ENCODE data around the gene GPR34.
"Not testable (repeated sequence)": the region's sequence is repeated elsewhere in the genome, so short reads cannot be mapped to it uniquely, and the experiment has no call there.

GPR34 gene, protein sequence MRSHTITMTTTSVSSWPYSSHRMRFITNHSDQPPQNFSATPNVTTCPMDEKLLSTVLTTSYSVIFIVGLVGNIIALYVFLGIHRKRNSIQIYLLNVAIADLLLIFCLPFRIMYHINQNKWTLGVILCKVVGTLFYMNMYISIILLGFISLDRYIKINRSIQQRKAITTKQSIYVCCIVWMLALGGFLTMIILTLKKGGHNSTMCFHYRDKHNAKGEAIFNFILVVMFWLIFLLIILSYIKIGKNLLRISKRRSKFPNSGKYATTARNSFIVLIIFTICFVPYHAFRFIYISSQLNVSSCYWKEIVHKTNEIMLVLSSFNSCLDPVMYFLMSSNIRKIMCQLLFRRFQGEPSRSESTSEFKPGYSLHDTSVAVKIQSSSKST

GRCh38 chrX:41688835-41689234, at the start of gene GPR34:
GPR34 (plus strand) TSS chrX:41688973; CDS start chrX:41695634, 6,661 bp downstream.
- DNase-seq: no peak

GRCh38 chrX:41646201-41646600, 42.6 kb upstream of the GPR34 start:
- DNase-seq: not testable (repeated sequence)

DNA sequence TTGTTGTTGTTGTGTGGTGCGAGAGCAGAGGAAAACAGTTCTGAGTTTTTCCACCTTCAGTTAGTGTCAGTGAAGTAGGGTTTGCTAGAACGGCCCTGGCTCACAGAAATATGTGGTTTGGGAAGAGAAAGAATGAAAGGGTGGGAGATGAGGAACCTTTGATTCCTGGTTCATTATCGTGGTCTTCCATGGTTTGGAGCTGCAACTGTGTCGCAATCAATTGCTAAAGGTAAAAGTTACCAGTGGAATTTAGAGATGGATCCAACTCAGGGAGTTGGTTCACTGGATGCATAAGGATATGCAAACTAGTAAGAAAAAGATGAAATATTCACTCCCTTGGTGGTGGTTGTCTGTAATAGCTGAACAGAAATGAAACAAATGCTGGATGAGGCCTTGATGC, 35.6 kb upstream of the GPR34 start:
- no peak for DNase-seq

- DNase-seq: no peak
Measured at GRCh38 chrX:41655101-41655500, 33.7 kb upstream of the GPR34 start.

DNA sequence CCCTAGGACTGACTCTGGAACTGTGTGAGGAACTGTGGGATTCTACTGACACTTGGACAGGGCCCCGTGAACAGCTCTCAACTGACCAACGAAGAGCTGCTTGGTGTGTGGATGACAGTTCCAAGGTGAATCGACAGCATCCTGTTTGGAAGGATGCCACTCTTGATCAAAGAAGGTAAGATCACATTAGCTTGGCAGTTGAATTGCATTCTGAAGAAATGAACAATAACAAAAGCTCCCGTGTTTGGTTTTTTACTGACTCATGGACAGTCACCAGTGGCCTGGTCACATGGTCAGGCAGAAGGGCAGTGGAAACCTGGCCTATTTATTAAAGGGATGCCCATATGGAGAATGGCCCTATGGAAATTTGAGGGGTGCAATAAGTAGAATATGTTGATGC, 33.1 kb upstream of the GPR34 start:
- no peak for DNase-seq

- DNase-seq: no peak
Measured at GRCh38 chrX:41661366-41662095, 27.2 kb upstream of the GPR34 start.

- no peak for DNase-seq
Measured at GRCh38 chrX:41664375-41664901, 24.3 kb upstream of the GPR34 start.

- DNase-seq: no peak
Measured at GRCh38 chrX:41664908-41665307, 23.9 kb upstream of the GPR34 start.

GRCh38 chrX:41665686-41666085, 23.1 kb upstream of the GPR34 start:
- DNase-seq: no peak

GRCh38 chrX:41666251-41666650, 22.5 kb upstream of the GPR34 start:
- DNase-seq: no peak

- no peak for DNase-seq
Measured at GRCh38 chrX:41667631-41668030, 21.1 kb upstream of the GPR34 start.

DNA sequence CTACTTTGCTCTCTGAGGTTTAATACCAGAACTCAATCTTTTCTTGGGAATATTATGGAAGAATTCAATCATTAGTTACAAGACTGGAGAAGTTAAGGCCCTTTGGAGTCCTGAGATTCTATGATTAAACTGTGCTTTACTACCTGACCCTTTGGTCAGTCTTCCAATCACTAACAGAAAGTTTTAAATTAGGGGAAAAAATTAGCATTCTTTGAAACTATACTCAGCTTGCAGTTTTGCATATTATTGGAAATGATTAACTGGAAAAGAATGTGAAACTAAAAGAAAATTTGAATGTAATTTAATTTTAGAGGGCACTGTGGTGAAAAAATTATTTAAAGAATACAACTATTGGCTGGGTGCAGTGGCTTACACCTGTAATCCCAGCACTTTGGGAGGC, 18.7 kb upstream of the GPR34 start:
- DNase-seq: no peak

GRCh38 chrX:41671082-41671481, 17.7 kb upstream of the GPR34 start:
- no peak for DNase-seq

DNA sequence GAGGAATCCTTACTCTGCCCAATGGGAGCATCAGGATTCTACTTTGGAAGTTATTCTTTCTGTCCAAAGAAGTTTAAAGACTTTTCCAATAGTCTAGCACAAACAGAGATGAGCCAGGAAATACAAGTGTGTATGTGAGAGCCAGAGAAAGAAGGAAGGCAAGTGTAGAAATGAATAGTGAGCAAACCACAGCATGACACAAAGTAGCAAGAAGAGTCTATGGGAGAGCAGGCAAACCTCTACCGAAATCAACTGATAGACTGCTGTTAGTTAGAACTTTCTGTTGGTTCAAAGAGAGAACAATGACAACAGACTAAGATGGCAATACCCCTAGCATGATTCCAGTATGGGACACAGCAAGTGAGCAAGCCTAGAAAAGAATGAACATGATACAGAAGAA, 16.1 kb upstream of the GPR34 start:
- no peak for DNase-seq

DNA sequence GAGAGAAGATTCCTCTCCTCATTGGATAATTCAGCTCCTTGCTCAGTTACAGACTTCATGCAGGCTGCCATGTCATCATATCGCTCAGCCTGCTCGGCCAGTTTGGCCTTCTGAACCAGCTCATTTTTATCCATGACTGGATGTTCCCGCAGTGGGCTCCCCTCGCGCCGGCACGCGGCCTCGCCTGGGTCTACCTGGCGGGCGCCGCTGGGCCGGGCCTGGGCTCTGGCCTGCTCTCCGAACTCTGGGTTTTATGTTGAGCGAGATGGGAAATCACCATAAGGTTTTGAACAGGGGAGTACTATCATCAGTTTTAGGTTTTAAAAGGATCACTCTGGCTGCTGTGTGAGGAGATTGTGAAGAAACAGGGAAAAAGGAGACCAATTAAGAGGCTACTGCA, 12.4 kb upstream of the GPR34 start:
- not testable (repeated sequence) for DNase-seq

GRCh38 chrX:41677183-41678060, 11.4 kb upstream of the GPR34 start:
- DNase-seq: no peak

DNA sequence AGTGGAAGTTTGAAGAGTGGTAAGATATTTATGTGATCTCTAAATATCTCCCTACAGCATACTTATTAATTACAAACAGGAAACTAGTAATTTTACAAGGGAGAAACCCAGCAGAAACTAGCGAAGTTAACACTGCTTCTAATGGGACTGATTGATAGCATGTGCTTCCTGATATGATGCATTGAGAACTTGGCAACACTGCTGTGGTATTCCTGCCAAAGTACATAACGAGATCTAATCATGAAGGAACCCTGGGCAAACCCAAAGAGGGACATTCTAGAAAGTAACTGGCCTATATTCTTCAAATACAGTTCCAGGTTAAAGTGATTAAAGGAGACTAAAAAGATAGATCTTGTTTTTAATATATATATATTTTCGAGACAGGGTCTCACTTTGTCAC, 4.6 kb upstream of the GPR34 start:
- no peak for DNase-seq

DNA sequence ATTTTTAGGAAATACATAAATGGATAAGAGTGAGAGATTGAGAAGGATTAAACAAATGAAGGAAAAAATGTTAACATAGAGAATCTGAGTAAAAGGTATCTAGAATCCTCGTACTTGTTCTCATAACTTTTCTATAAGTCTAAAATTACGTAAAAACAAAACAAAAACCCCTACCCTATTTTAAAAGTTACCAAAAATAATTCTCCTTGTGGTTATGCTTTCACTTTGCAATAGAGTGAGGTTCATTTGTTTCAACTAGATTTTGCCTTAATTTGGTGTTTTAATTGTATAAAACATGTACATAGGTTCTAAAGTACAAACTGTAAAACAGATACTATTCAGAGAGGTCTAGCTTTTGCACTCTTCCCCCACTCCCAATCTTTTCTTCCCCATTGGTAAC, 3.8 kb upstream of the GPR34 start:
- DNase-seq: no peak

DNA sequence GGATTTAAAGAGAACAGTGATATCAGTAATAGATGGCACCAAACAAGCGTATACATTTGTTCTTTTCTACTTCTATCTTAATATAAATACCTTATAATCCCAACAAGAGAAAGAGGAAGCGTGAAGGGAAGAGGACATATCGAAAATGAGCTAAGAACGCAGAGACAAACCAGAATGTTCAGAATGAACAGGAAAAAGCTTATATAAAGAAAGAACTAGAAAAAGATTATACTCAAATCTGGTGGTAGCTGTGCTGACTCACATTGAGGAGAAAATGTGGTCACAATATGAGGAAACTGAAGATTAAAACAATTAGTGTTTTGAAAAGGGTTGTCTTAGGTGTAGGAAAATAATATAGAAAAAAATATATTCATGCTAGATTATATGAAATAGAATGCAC, 2.0 kb upstream of the GPR34 start:
- DNase-seq: no peak

- no peak for DNase-seq
Measured at GRCh38 chrX:41688156-41688555, 617 bp upstream of the GPR34 start.

DNA sequence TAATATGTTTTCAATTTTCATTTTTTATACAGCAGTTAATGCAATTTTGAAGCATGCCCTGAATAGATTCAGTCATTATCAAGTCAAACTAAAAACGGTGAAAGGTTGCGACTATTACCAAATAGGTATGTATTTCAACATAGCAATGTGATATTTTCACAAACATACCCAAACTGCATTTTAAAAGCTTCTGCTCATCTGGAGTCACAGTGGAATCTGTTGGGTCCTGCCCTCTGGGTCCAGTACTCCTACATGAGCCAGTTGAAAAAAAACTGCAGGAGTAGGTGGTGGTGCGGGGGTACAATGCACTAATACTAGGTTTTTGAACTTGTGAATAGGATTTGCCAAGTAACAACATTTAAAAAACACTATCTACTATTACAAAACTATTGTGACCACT, 938 bp downstream of the GPR34 start:
- no peak for DNase-seq

GRCh38 chrX:41692162-41692749, 3.5 kb downstream of the GPR34 start:
- no peak for DNase-seq

GRCh38 chrX:41693024-41693423, 4.3 kb downstream of the GPR34 start:
- no peak for DNase-seq
